Measurements from ENCODE around the gene NOC4L. TPM values are rescaled to one million over a fixed set of nuclear protein-coding genes. Genes with fewer than 3 reads are reported as not detected.

The NOC4L gene
- total and polyA plus RNA-seq, 2 donors (not counting 3 experiments of a cell fraction or from before 2014, with no cell fraction given), result 19.4 to 29.4 TPM

DNA sequence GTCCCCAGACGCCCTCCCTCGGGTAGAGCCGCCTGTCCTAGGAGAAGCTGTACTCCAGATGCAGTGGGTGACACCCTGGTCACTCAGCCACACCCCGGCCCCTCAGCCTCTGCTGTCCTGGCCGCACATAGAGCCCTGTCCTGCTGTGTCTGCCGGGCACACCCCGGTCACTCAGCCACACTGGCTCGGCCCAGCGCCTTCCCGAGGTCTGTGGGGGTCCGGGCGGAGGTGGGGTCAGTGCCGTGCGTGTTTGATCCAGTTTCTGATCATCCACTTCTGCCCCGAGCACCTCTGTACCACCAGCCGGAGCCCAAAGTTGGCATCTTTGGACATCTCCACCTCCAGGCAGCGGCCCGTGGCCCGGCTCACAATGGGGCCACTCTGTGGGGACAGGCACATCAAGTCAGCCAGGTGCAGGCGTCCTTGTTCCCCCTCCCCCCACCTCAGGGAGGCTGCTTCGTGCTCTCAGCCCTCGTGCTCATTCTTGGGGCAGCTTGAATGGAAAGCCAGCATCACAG, 52.7 kb downstream of the NOC4L start:
- intact Hi-C loops (cut with micrococcal nuclease), result no loop called here
- no peak for DNase-seq (ENCODE audit: low read depth, low spot score)
- H3K9me3 ChIP-seq (replicated peaks; ENCODE audit: control insufficient read depth, insufficient read depth, low read length), result no peaks in the 10 kb centered on the region

More for the DNA sequence above, 52.7 kb downstream of the NOC4L start:
- ChIA-PET CTCF (interaction anchor here (1.4 kb wide), 1 partner anchor 9 kb away, joined by 4 read pairs; no protein-coding TSS in a partner anchor), POLR2A (no interaction called here)
- Histone ChIP-seq H3K27ac (ENCODE audit: insufficient read depth, low read depth, low read length) (no peak overlapping the region), H3K9ac (replicated peaks; ENCODE audit: extremely low read depth, insufficient read depth, low read length) (no peak overlapping the region), H3K79me2 (ENCODE audit: control insufficient read depth, insufficient read depth, low read length) (no peaks in the 10 kb centered on the region), H3K27me3 (ENCODE audit: control insufficient read depth in 2 of 2, insufficient read depth in 2 of 2, low read length in 2 of 2) (no peaks in the 10 kb centered on the region), H3K4me2 (ENCODE audit: insufficient read depth, low read length) (no peak overlapping the region), H3K36me3 (ENCODE audit: control insufficient read depth in 2 of 2, extremely low read depth in 1 of 2, insufficient read depth in 2 of 2, low read length in 2 of 2) (no peaks in the 10 kb centered on the region), H4K20me1 (replicated peaks; ENCODE audit: control insufficient read depth, extremely low read depth, insufficient read depth, low read length) (no peaks in the 10 kb centered on the region), H3K4me1 (ENCODE audit: control insufficient read depth, extremely low read depth, insufficient read depth, low read length) (no peaks in the 10 kb centered on the region), H3K4me3 (replicated peaks in 1 of 3; ENCODE audit: insufficient read depth in 1 of 3, low read depth in 1 of 3, low read length in 3 of 3) (no peak overlapping the region), H3K9me1 (replicated peaks; ENCODE audit: control insufficient read depth, extremely low read depth, insufficient read depth, low read length) (no peaks in the 10 kb centered on the region), H2AFZ (ENCODE audit: low read depth, low read length) (no peak overlapping the region)
- TF ChIP-seq POLR2AphosphoS5 (IDR thresholded peaks at IDR 0.05; ENCODE audit: insufficient read depth, low read depth, low read length), result no peak
- TF ChIP-seq JUN (IDR thresholded peaks at IDR 0.05; ENCODE audit: borderline replicate concordance, insufficient read depth, insufficient read length, low read depth), result no peak
- no peak for TF ChIP-seq MAX (IDR thresholded peaks at IDR 0.05; ENCODE audit: insufficient read depth, insufficient read length)
- TF ChIP-seq GATA2 (IDR thresholded peaks at IDR 0.05; ENCODE audit: insufficient read depth, insufficient read length, low read depth, low read length), result no peak
- TF ChIP-seq POLR2A (IDR thresholded peaks at IDR 0.05; ENCODE audit: low read depth, low read length), result no peak
- TF ChIP-seq, protein P1, sequence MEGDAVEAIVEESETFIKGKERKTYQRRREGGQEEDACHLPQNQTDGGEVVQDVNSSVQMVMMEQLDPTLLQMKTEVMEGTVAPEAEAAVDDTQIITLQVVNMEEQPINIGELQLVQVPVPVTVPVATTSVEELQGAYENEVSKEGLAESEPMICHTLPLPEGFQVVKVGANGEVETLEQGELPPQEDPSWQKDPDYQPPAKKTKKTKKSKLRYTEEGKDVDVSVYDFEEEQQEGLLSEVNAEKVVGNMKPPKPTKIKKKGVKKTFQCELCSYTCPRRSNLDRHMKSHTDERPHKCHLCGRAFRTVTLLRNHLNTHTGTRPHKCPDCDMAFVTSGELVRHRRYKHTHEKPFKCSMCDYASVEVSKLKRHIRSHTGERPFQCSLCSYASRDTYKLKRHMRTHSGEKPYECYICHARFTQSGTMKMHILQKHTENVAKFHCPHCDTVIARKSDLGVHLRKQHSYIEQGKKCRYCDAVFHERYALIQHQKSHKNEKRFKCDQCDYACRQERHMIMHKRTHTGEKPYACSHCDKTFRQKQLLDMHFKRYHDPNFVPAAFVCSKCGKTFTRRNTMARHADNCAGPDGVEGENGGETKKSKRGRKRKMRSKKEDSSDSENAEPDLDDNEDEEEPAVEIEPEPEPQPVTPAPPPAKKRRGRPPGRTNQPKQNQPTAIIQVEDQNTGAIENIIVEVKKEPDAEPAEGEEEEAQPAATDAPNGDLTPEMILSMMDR (IDR thresholded peaks at IDR 0.05; ENCODE audit: extremely low read depth in 1 of 2, insufficient read depth in 1 of 2, low read depth in 1 of 2, low read length in 2 of 2), result no peak
- TF ChIP-seq MYC (IDR thresholded peaks at IDR 0.05; ENCODE audit: low read depth, low read length), result no peak
- TF ChIP-seq FOS (IDR thresholded peaks at IDR 0.05; ENCODE audit: borderline replicate concordance, insufficient read depth, low read length), result no peak
- no peak for TF ChIP-seq EZH2 (IDR thresholded peaks at IDR 0.05; ENCODE audit: borderline replicate concordance, low read depth, low read length, severe bottlenecking)
- dilution Hi-C loops (cut with MboI; ENCODE audit: extremely low pct_ligation_motif_present, low sequenced_read_pairs), result no loop called here
- no TSS peak for BruUV-seq (replicated peaks)
- no peak for FAIRE-seq
